Measurements from ENCODE around the gene KCNG2.

DNA sequence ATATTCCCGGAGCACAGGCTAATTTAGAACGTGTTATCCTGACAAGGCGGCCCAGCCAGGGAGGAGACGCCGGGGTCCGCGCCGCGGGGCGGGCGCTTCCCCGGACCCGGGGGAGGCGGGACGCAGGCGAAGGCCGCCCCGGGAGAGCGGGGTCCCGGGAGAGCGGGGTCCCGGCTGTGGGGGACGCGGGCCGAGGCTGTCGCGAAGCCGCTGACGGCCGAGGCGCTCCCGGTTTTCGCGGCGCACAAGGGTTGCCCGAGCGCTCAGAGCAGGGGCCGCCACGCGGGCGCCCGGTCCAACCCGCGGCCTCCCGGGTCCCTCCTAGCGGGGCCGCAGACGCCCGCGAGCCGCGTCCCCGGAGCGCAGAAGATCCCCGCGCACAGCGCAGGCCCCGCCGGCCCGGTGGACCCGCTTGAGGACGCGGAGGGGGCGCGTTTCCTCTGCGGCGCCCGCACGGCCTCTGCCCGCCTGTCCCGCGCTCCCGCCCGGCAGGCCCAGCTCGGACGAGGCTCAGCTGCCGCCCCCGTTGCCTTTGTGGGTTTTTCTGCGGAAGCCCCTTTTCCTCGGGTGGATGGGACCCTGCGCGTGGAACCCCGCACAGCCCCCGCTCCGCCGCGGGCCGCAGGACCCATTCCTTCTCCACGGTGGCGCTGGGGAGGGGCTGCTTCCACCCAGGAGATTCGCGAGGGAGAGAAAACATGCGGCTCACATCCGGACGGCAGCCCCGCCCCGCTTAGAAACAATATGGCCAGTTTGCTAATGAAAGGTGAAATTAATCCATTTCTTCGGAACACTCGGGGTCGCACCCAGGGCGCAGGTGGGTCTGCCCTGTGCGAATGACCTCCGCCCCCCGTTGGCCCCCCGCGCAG lies 9.6 kb upstream of the KCNG2 start:
- no peak for TF ChIP-seq EZH2 (IDR thresholded peaks at IDR 0.05; ENCODE audit: borderline replicate concordance, insufficient read depth, low read depth, low read length, poor library complexity, severe bottlenecking)
- TF ChIP-seq CTCF (IDR thresholded peaks at IDR 0.05), result no peak
